ENCODE results near the gene HAS3.

GRCh38 chr16:69127966-69128510 lies 22.6 kb downstream of the HAS3 start:
- TF ChIP-seq RXRA (IDR thresholded peaks at IDR 0.05; ENCODE audit: borderline replicate concordance, low read depth) (no peak), SIN3A (IDR thresholded peaks at IDR 0.05; ENCODE audit: borderline replicate concordance, low read depth, low read length) (no peak), CTCF (IDR thresholded peaks at IDR 0.05) (no peak), GABPA (IDR thresholded peaks at IDR 0.05; ENCODE audit: low read depth) (no peak), SMC3 (IDR thresholded peaks at IDR 0.05; ENCODE audit: low read depth, low read length) (no peak), GATA2 (CRISPR knock-in tag; IDR thresholded peaks at IDR 0.05) (no peak), RAD21 (IDR thresholded peaks at IDR 0.05; ENCODE audit: low read length) (no peak), FOXM1 (IDR thresholded peaks at IDR 0.05; ENCODE audit: low read depth) (no peak), POLR2AphosphoS5 (IDR thresholded peaks at IDR 0.05; ENCODE audit: low read depth, low read length) (no peak)
